GM19395 (cell line): Measurements from ENCODE around the gene IPO4.

ENCODE experiments used
- ATAC-seq: cut with Tn5 transposase; IDR thresholded peaks from one replicate; pipeline ENCODE4 v1.9.1; 2021; ENCODE audit warnings: mild to moderate bottlenecking, moderate library complexity; ENCODE audit not compliant: unreplicated experiment

Gene IPO4

GRCh38 chr14:24150993-24151392 lies 37.6 kb downstream of the IPO4 start:
- ATAC-seq = no peak

- ATAC-seq = no peak
These were observed 38.0 kb downstream of the IPO4 start for GRCh38 chr14:24150567-24150966.

- no peak for ATAC-seq
These were observed 38.6 kb downstream of the IPO4 start for GRCh38 chr14:24150061-24150460.

GRCh38 chr14:24149302-24149969 lies 39.2 kb downstream of the IPO4 start:
- ATAC-seq = no peak

- ATAC-seq = no peak
These were observed 40.7 kb downstream of the IPO4 start for GRCh38 chr14:24147761-24148428.

- peak; percentile 85 for ATAC-seq
These were observed 41.4 kb downstream of the IPO4 start, which contains the start of gene RNF31 for GRCh38 chr14:24146978-24147760. Gene RNF31, plus strand, starts transcription at chr14:24147498. Its CDS starts 201 bp downstream, at chr14:24147699.

GRCh38 chr14:24146453-24146977 lies 42.1 kb downstream of the IPO4 start, which contains the start of gene PSME2:
Gene PSME2, minus strand, starts transcription at chr14:24146610. Its CDS starts 29 bp downstream, at chr14:24146581.
- ATAC-seq = peak; percentile 59

- ATAC-seq = no peak
These were observed 42.7 kb downstream of the IPO4 start for GRCh38 chr14:24145690-24146452.

- ATAC-seq = no peak
These were observed 43.4 kb downstream of the IPO4 start for GRCh38 chr14:24145219-24145618.

- no peak for ATAC-seq
These were observed 44.2 kb downstream of the IPO4 start for GRCh38 chr14:24144451-24144850.

- ATAC-seq = no peak
These were observed 45.1 kb downstream of the IPO4 start for GRCh38 chr14:24143511-24143910.

- ATAC-seq = peak; percentile 85
These were observed 47.3 kb downstream of the IPO4 start, which contains the start of gene EMC9 for GRCh38 chr14:24141097-24141880. Gene EMC9, minus strand, starts transcription at chr14:24141591. Its CDS starts 287 bp downstream, at chr14:24141304.

GRCh38 chr14:24139272-24139934 lies 49.2 kb downstream of the IPO4 start:
- no peak for ATAC-seq

GRCh38 chr14:24138396-24139271 lies 50.0 kb downstream of the IPO4 start:
- no peak for ATAC-seq

- ATAC-seq = no peak
These were observed 50.9 kb downstream of the IPO4 start for GRCh38 chr14:24137529-24138395.

GRCh38 chr14:24136684-24137528 lies 51.7 kb downstream of the IPO4 start:
- ATAC-seq = no peak
